ENCODE results near the gene INO80E.

GRCh38 chr16:30027588-30028437 is 31.8 kb downstream of the INO80E start:
- TF ChIP-seq CTCF (IDR thresholded peaks at IDR 0.05) (no peak), POLR2AphosphoS5 (IDR thresholded peaks at IDR 0.05) (no peak), POLR2A (IDR thresholded peaks at IDR 0.05) (no peak)

Measured in stomach (tissue), 4 donors.